ENCODE measurements around the gene SCFD2.

- TF ChIP-seq SUZ12 (IDR thresholded peaks at IDR 0.05; ENCODE audit: extremely low read depth, insufficient read depth, insufficient read length) (no peak), ZNF274 (IDR thresholded peaks at IDR 0.05; ENCODE audit: low read depth, low read length) (no peak), YY1 (IDR thresholded peaks at IDR 0.05; ENCODE audit: insufficient read depth, insufficient read length) (no peak)
These were observed 497.7 kb downstream of the SCFD2 start for GRCh38 chr4:52868133-52868532.
